AG09319 (cell line): Measurements from ENCODE around the gene LPP.

Experiments
- DNase-seq: peaks from one replicate; pipeline ENCODE4 v3.0.0-alpha.2; 2010; ENCODE audit warnings: low read depth; ENCODE audit errors: extremely low read depth
- TF ChIP-seq, protein P1 (sequence below): IDR thresholded peaks from 2 replicates; pipeline ENCODE4 v1.5.1; 2011; ENCODE audit warnings: low read depth, mild to moderate bottlenecking, inconsistent platforms, low read length, moderate library complexity

Gene LPP

DNA sequence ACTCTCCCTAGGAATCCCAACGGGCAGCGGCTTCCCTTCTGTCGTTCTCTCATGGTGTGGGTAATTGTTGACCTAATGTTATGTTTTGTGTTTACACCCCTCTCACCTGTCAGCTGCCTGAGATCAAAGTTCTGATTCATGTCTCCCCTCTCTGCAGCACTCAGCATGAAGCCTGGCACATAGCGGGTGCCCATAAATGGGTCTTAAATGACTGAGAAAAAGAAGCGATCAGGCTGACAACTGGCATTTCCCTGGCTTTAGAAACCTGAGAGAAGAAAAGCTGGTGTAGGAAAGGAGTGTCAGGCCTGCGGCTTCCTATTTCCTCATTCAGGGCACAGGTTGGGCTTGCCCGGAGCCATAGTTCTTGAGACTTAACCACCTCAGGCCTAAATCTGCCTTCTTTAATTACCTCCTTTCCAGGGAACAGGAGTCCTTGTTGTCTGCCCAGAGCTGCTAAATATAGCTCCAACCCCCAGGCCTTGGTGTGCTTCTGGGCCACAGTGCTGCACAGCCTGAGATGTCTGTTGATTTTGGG is 31.8 kb downstream of the LPP start:
- TF ChIP-seq, protein P1, sequence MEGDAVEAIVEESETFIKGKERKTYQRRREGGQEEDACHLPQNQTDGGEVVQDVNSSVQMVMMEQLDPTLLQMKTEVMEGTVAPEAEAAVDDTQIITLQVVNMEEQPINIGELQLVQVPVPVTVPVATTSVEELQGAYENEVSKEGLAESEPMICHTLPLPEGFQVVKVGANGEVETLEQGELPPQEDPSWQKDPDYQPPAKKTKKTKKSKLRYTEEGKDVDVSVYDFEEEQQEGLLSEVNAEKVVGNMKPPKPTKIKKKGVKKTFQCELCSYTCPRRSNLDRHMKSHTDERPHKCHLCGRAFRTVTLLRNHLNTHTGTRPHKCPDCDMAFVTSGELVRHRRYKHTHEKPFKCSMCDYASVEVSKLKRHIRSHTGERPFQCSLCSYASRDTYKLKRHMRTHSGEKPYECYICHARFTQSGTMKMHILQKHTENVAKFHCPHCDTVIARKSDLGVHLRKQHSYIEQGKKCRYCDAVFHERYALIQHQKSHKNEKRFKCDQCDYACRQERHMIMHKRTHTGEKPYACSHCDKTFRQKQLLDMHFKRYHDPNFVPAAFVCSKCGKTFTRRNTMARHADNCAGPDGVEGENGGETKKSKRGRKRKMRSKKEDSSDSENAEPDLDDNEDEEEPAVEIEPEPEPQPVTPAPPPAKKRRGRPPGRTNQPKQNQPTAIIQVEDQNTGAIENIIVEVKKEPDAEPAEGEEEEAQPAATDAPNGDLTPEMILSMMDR = no peak
- no peak for DNase-seq

DNA sequence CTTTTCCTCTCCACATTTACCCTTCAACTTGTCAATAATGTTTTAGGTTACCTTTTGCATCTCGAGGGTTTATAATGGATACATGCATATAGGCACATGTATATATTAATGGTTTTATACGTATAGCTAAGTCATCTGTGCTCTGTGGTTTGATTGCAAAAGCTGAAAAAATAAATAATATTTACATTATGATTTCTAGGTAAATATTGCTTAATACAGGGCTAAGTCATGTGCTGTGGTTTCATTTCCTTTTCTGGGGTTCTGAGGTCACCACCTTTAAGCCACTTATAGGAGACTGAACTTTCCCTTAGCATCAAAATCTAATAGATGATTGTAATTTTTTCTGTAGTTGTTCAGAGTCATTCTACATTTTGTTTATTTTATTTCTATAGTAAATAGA is 33.1 kb downstream of the LPP start:
- TF ChIP-seq, protein P1 = no peak
- no peak for DNase-seq

DNA sequence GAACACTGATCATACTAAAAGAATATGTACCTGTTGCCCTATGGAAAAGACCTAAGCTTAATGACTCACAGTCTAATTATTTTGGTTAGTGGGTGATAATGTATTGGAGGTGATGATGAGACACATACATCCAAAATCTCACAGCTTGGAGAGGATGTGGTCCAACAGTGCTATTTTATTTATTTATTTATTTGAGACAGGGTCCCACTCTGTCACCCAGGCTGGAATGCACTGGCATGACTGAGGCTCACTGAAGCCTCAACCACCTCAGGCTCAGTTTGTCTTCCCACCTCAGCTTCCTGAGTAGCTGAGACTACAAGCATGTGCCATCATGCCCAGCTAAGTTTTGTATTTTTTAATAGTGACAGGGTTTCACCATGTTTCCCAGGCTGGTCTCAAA is 35.0 kb downstream of the LPP start:
- TF ChIP-seq, protein P1 = no peak
- no peak for DNase-seq

DNA sequence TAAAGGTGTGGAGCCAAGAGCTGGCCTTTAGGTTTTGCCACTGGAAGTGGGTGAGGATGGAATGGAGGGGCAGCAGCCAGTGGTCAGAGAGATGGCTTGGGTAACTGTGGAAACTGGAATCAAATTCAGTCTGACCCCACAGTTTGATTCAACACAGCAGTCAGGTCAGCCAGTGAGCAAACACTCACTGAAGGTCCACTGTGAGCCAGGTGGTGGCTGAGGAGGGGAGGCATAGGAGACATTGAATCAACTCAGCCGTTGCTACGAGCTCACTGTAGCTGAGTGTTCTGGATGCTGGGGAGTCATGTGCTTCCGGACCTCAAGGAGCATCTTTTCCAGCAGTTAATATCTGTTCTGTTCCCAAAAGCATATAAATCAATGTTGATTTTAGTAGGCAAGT is 37.5 kb downstream of the LPP start:
- DNase-seq = no peak
- TF ChIP-seq, protein P1 = no peak

DNA sequence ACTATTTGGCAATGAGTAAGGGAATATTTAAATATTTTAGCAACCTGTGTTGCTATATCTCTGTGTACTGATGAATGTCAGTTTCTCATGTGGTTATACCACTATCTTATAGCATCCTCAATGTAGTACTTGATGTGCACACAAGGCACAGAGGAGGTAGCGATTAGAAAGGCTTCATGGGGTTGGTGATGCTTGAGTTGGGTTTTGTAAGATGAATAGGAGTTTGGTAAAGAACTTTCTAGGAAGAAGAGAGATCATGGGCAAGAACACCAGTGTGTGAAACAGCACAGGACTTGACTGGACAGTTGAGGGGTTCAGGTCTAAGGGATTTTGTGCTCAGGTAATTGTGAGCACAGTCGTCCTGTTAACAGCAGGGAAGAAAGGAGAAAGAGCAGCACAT is 38.1 kb downstream of the LPP start:
- DNase-seq = no peak
- TF ChIP-seq, protein P1 = no peak

DNA sequence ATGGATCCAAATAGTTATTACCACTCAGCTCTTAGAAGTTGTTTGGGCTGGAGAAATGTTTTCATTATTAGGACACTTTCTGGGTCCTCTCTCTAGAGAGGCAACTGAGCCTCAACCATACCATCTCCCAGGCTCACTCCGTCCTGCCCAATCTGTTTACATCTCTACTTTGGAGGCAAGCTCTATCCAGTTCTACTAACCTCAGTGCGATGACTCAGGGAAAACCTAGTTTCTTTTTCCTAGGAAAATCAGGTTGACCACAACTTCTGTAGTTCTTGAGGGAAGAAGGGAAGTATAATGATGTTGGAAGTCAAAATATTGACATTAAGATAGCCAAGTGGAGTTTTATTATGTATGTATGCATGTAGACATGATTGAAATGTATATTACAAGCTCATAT is 40.4 kb downstream of the LPP start:
- no peak for DNase-seq
- TF ChIP-seq, protein P1 = no peak

DNA sequence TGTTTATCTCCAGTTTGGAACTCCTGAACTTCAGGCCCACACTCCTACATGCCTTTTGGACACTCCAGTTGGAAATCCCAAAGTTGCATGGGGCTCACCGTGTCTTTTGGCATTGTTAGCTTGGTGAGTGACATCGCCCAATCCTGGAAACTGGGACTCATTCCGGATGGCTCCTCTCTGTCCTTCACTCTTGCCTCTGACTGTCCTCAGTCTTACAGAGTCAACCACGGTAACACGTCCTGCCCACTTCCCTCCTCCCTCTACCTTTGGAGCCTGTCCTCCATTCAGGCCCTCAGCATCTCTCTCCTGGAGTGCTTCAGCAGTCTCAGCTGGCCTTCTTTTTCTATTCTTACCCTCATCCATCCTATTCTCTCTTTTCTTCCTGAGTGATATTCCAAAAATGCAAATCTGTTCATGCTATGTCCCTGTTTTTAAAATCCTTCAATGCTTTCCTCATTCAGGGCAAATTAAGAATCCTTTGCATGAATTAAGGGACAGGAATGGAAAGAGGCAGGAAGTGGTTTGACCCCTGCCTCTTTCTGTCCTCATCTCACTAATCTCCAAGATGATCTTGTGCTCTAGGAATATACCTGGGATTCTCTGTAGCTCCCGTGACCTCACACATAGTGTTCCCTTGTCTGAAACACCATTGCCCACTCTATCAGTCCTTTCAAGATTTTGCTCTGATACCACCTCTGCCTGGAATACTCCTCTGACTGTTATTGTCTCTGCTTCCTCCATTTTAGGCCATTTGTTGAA is 42.5 kb downstream of the LPP start:
- DNase-seq = no peak

More for the DNA sequence above, 42.5 kb downstream of the LPP start:
- TF ChIP-seq, protein P1 = no peak
